HepG2 (cell line): ENCODE results near the gene ZNF524. TPM values are rescaled to one million over a fixed set of nuclear protein-coding genes. Genes with fewer than 3 reads are reported as not detected.
A peak's percentile ranks its signal among the peaks of the same experiment; 100 is the strongest.

Experiments
- HDAC2 ChIP-seq: sonication (generic); formaldehyde crosslinking; IDR thresholded peaks from 2 replicates; pipeline ENCODE4 v1.4.0; 2020; ENCODE audit warnings: missing genetic modification reagents
- XBP1 ChIP-seq: sonication (generic); formaldehyde crosslinking; IDR thresholded peaks from 2 replicates; pipeline ENCODE4 v1.5.0; 2020; ENCODE audit warnings: missing genetic modification reagents
- ZNF773 ChIP-seq: sonication (generic); formaldehyde crosslinking; IDR thresholded peaks from 2 replicates; pipeline ENCODE4 v1.4.0; 2020; ENCODE audit warnings: missing genetic modification reagents, borderline replicate concordance
- polyA plus RNA-seq, 8 experiments: library from polyadenylated mRNA; depleted of rRNA in 3 of 8; stranded (reverse) in 7 of 8; unstranded in 1 of 8; fragments of >200 nt; fragmentation: Illumina TruSeq in 4 of 8; extraction: Trizol in 4 of 8; gene quantifications; 2 replicates each; pipeline versions ENCODE4 v1.2.1 to v1.2.3, GENCODE V29; 2011 to 2016; ENCODE audit warnings: low read depth in 4 of 8, missing spikeins in 1 of 8, mixed read lengths in 1 of 8; ENCODE audit not compliant: insufficient read depth in 1 of 8
- total RNA-seq, 5 experiments: library from RNA; depleted of rRNA; stranded (reverse); fragments of >200 nt; fragmentation: Illumina TruSeq; extraction: Trizol; gene quantifications; 2 replicates each; pipeline ENCODE4 v1.2.3, GENCODE V29; 2016; ENCODE audit warnings: low read depth in 1 of 5
- TF ChIP-seq, protein P1 (sequence below): sonication (generic); formaldehyde crosslinking; IDR thresholded peaks from 2 replicates; pipeline ENCODE4 v1.5.0; 2020; ENCODE audit warnings: mild to moderate bottlenecking, missing genetic modification reagents, borderline replicate concordance
- TF ChIP-seq, protein P2 (sequence below): sonication (generic); formaldehyde crosslinking; IDR thresholded peaks from 2 replicates; pipeline ENCODE4 v1.5.0; 2020; ENCODE audit warnings: mild to moderate bottlenecking, missing genetic modification reagents, moderate library complexity
- TF ChIP-seq, protein P3 (sequence below): fragments of 450-650 bp; IDR thresholded peaks from 2 replicates; pipeline ENCODE4 v1.6.1; 2017; ENCODE audit warnings: mild to moderate bottlenecking
- TF ChIP-seq, protein P4 (sequence below): sonication (generic); formaldehyde crosslinking; IDR thresholded peaks from 2 replicates; pipeline ENCODE4 v1.4.0; 2020; ENCODE audit warnings: missing genetic modification reagents
- TF ChIP-seq, protein P5 (sequence below): sonication (generic); formaldehyde crosslinking; IDR thresholded peaks from 2 replicates; pipeline ENCODE4 v1.8.1; 2022; ENCODE audit warnings: low read depth, mild to moderate bottlenecking, missing genetic modification reagents

Gene ZNF524
- total and polyA plus RNA-seq, 2 of the 13 experiments (the other 11 are each of a cell fraction or from before 2014, with no cell fraction given), result 3.2 to 4.6 TPM

DNA sequence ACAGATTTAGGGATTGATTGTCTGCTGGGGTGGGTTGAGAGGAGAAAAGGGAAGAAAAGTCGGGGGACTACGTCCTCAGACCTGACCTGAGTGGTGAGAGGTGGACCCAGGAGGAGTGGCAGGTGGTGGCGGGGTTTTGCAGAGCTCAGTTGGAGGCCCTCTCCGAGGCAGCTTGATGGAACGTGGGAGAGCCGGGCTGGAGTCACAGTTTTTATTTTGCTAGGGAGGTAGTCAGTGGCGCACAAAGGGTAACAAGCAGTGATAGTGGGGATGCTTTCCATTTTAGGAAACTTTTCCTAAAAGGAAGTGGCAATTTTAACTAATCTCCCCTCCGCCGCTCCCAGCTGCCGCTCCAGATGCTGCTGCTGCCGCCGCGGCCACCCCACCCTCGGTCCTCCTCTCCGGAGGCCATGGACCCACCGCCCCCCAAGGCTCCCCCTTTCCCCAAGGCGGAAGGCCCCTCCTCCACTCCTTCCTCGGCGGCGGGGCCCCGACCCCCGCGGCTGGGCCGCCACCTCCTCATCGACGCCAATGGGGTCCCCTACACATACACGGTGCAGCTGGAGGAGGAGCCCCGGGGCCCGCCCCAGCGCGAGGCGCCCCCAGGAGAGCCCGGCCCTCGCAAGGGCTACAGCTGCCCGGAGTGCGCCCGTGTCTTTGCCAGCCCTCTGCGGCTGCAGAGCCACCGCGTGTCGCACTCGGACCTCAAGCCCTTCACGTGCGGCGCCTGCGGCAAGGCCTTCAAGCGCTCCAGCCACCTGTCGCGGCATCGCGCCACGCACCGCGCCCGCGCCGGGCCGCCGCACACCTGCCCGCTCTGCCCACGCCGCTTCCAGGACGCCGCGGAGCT is 42.3 kb downstream of the ZNF524 start (continued):
- TF ChIP-seq, protein P1, sequence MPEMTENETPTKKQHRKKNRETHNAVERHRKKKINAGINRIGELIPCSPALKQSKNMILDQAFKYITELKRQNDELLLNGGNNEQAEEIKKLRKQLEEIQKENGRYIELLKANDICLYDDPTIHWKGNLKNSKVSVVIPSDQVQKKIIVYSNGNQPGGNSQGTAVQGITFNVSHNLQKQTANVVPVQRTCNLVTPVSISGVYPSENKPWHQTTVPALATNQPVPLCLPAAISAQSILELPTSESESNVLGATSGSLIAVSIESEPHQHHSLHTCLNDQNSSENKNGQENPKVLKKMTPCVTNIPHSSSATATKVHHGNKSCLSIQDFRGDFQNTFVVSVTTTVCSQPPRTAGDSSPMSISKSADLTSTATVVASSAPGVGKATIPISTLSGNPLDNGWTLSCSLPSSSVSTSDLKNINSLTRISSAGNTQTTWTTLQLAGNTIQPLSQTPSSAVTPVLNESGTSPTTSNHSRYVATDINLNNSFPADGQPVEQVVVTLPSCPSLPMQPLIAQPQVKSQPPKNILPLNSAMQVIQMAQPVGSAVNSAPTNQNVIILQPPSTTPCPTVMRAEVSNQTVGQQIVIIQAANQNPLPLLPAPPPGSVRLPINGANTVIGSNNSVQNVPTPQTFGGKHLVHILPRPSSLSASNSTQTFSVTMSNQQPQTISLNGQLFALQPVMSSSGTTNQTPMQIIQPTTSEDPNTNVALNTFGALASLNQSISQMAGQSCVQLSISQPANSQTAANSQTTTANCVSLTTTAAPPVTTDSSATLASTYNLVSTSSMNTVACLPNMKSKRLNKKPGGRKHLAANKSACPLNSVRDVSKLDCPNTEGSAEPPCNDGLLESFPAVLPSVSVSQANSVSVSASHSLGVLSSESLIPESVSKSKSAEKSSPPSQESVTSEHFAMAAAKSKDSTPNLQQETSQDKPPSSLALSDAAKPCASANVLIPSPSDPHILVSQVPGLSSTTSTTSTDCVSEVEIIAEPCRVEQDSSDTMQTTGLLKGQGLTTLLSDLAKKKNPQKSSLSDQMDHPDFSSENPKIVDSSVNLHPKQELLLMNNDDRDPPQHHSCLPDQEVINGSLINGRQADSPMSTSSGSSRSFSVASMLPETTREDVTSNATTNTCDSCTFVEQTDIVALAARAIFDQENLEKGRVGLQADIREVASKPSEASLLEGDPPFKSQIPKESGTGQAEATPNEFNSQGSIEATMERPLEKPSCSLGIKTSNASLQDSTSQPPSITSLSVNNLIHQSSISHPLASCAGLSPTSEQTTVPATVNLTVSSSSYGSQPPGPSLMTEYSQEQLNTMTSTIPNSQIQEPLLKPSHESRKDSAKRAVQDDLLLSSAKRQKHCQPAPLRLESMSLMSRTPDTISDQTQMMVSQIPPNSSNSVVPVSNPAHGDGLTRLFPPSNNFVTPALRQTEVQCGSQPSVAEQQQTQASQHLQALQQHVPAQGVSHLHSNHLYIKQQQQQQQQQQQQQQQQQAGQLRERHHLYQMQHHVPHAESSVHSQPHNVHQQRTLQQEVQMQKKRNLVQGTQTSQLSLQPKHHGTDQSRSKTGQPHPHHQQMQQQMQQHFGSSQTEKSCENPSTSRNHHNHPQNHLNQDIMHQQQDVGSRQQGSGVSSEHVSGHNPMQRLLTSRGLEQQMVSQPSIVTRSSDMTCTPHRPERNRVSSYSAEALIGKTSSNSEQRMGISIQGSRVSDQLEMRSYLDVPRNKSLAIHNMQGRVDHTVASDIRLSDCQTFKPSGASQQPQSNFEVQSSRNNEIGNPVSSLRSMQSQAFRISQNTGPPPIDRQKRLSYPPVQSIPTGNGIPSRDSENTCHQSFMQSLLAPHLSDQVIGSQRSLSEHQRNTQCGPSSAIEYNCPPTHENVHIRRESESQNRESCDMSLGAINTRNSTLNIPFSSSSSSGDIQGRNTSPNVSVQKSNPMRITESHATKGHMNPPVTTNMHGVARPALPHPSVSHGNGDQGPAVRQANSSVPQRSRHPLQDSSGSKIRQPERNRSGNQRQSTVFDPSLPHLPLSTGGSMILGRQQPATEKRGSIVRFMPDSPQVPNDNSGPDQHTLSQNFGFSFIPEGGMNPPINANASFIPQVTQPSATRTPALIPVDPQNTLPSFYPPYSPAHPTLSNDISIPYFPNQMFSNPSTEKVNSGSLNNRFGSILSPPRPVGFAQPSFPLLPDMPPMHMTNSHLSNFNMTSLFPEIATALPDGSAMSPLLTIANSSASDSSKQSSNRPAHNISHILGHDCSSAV (CRISPR knock-in tag), result no peak
- TF ChIP-seq ZNF773 (no peak), HDAC2 (no peak), XBP1 (CRISPR knock-in tag) (no peak)
- TF ChIP-seq, protein P2, sequence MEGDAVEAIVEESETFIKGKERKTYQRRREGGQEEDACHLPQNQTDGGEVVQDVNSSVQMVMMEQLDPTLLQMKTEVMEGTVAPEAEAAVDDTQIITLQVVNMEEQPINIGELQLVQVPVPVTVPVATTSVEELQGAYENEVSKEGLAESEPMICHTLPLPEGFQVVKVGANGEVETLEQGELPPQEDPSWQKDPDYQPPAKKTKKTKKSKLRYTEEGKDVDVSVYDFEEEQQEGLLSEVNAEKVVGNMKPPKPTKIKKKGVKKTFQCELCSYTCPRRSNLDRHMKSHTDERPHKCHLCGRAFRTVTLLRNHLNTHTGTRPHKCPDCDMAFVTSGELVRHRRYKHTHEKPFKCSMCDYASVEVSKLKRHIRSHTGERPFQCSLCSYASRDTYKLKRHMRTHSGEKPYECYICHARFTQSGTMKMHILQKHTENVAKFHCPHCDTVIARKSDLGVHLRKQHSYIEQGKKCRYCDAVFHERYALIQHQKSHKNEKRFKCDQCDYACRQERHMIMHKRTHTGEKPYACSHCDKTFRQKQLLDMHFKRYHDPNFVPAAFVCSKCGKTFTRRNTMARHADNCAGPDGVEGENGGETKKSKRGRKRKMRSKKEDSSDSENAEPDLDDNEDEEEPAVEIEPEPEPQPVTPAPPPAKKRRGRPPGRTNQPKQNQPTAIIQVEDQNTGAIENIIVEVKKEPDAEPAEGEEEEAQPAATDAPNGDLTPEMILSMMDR (CRISPR knock-in tag), result no peak
- TF ChIP-seq, protein P3, sequence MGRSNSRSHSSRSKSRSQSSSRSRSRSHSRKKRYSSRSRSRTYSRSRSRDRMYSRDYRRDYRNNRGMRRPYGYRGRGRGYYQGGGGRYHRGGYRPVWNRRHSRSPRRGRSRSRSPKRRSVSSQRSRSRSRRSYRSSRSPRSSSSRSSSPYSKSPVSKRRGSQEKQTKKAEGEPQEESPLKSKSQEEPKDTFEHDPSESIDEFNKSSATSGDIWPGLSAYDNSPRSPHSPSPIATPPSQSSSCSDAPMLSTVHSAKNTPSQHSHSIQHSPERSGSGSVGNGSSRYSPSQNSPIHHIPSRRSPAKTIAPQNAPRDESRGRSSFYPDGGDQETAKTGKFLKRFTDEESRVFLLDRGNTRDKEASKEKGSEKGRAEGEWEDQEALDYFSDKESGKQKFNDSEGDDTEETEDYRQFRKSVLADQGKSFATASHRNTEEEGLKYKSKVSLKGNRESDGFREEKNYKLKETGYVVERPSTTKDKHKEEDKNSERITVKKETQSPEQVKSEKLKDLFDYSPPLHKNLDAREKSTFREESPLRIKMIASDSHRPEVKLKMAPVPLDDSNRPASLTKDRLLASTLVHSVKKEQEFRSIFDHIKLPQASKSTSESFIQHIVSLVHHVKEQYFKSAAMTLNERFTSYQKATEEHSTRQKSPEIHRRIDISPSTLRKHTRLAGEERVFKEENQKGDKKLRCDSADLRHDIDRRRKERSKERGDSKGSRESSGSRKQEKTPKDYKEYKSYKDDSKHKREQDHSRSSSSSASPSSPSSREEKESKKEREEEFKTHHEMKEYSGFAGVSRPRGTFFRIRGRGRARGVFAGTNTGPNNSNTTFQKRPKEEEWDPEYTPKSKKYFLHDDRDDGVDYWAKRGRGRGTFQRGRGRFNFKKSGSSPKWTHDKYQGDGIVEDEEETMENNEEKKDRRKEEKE, result no peak
- TF ChIP-seq, protein P4, sequence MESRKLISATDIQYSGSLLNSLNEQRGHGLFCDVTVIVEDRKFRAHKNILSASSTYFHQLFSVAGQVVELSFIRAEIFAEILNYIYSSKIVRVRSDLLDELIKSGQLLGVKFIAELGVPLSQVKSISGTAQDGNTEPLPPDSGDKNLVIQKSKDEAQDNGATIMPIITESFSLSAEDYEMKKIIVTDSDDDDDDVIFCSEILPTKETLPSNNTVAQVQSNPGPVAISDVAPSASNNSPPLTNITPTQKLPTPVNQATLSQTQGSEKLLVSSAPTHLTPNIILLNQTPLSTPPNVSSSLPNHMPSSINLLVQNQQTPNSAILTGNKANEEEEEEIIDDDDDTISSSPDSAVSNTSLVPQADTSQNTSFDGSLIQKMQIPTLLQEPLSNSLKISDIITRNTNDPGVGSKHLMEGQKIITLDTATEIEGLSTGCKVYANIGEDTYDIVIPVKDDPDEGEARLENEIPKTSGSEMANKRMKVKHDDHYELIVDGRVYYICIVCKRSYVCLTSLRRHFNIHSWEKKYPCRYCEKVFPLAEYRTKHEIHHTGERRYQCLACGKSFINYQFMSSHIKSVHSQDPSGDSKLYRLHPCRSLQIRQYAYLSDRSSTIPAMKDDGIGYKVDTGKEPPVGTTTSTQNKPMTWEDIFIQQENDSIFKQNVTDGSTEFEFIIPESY (CRISPR knock-in tag), result 0 out of 2 replicates have a peak, but pooled peaks have one; percentile 10
- TF ChIP-seq, protein P5, sequence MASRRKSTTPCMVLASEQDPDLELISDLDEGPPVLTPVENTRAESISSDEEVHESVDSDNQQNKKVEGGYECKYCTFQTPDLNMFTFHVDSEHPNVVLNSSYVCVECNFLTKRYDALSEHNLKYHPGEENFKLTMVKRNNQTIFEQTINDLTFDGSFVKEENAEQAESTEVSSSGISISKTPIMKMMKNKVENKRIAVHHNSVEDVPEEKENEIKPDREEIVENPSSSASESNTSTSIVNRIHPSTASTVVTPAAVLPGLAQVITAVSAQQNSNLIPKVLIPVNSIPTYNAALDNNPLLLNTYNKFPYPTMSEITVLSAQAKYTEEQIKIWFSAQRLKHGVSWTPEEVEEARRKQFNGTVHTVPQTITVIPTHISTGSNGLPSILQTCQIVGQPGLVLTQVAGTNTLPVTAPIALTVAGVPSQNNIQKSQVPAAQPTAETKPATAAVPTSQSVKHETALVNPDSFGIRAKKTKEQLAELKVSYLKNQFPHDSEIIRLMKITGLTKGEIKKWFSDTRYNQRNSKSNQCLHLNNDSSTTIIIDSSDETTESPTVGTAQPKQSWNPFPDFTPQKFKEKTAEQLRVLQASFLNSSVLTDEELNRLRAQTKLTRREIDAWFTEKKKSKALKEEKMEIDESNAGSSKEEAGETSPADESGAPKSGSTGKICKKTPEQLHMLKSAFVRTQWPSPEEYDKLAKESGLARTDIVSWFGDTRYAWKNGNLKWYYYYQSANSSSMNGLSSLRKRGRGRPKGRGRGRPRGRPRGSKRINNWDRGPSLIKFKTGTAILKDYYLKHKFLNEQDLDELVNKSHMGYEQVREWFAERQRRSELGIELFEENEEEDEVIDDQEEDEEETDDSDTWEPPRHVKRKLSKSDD (CRISPR knock-in tag), result no peak
